SK-N-SH (cell line): ENCODE results near the gene PNMA6E. TPM values are rescaled to one million over a fixed set of nuclear protein-coding genes. Genes with fewer than 3 reads are reported as not detected.

Experiments
- CTCF ChIA-PET: fragments of 300-600, 350-600 bp; formaldehyde crosslinking; extraction: SDS; loops from one replicate; lab custom pipeline; 2021; lab: Yijun Ruan, JAX
- POLR2A ChIA-PET: fragments of 350-600 bp; sonication (Branson Sonifier 250); formaldehyde crosslinking; extraction: SDS; loops from one replicate; lab custom pipeline; 2020; ENCODE audit warnings: antibody characterized with exemption, inconsistent platforms; lab: Yijun Ruan, JAX
- DNase-seq: peaks from one replicate; pipeline ENCODE4 v3.0.0; 2012
- H2AFZ ChIP-seq: fragments of 200-600 bp; sonication (generic); 2 replicates; pipeline ENCODE4 v1.8.1; 2016; ENCODE audit warnings: antibody characterized with exemption, mild to moderate bottlenecking, low read depth
- H3F3A ChIP-seq: fragments of 200-600 bp; sonication (generic); replicated peaks from 2 replicates; pipeline ENCODE3; 2016; ENCODE audit warnings: antibody characterized with exemption, mild to moderate bottlenecking; ENCODE audit not compliant: insufficient read depth
- H3K27ac ChIP-seq, 2 experiments: fragments of 200-500 bp in 1 of 2; fragments of 200-600 bp in 1 of 2; sonication (Bioruptor generic) in 1 of 2; sonication (generic), shearing (Covaris generic) in 1 of 2; 2 replicates each; pipeline versions ENCODE4 v1.5.1 to v1.6.1; 2014 to 2016; ENCODE audit warnings: low read depth in 2 of 2, inconsistent platforms in 1 of 2, low read length in 1 of 2, mild to moderate bottlenecking in 1 of 2, mixed read lengths in 1 of 2
- H3K27me3 ChIP-seq: fragments of 200-600 bp; sonication (generic), shearing (Covaris generic); 2 replicates; pipeline ENCODE4 v1.6.1; 2016; ENCODE audit warnings: mixed run types; ENCODE audit not compliant: insufficient read depth
- H3K36me3 ChIP-seq, 2 experiments: fragments of 200-500 bp in 1 of 2; fragments of 200-600 bp in 1 of 2; sonication (Bioruptor generic) in 1 of 2; sonication (generic) in 1 of 2; replicated peaks in 1 of 2; 2 replicates each; pipeline versions ENCODE3 to v1.5.1; 2014 to 2016; ENCODE audit warnings: low read length in 1 of 2, mild to moderate bottlenecking in 1 of 2; ENCODE audit not compliant: insufficient read depth in 2 of 2, control insufficient read depth in 1 of 2
- H3K4me1 ChIP-seq, 2 experiments: fragments of 200-500 bp in 1 of 2; fragments of 200-600 bp in 1 of 2; sonication (Bioruptor generic) in 1 of 2; sonication (generic), shearing (Covaris generic) in 1 of 2; 2 replicates each; pipeline versions ENCODE4 v1.5.1 to v1.6.1; 2014 to 2016; ENCODE audit warnings: low read depth in 1 of 2, low read length in 1 of 2, mixed run types in 1 of 2; ENCODE audit not compliant: insufficient read depth in 2 of 2, control insufficient read depth in 1 of 2
- H3K4me2 ChIP-seq: fragments of 200-600 bp; sonication (generic), shearing (Covaris generic); 2 replicates; pipeline ENCODE4 v1.6.1; 2017; ENCODE audit warnings: mixed run types
- H3K4me3 ChIP-seq, 2 experiments: fragments of 200-500 bp in 1 of 2; fragments of 200-600 bp in 1 of 2; sonication (Bioruptor generic) in 1 of 2; sonication (generic), shearing (Covaris generic) in 1 of 2; 2 replicates each; pipeline versions ENCODE4 v1.5.1 to v1.8.1; 2014 to 2016; ENCODE audit warnings: low read depth in 2 of 2, inconsistent platforms in 1 of 2, low read length in 1 of 2, mild to moderate bottlenecking in 1 of 2, mixed read lengths in 1 of 2, moderate library complexity in 1 of 2
- H3K79me2 ChIP-seq: fragments of 200-600 bp; sonication (generic); 2 replicates; pipeline ENCODE4 v1.8.1; 2017; ENCODE audit warnings: mild to moderate bottlenecking; ENCODE audit not compliant: insufficient read depth
- H3K9ac ChIP-seq: fragments of 200-600 bp; sonication (generic); 2 replicates; pipeline ENCODE4 v1.6.1; 2017; ENCODE audit warnings: mixed run types
- H3K9me2 ChIP-seq: fragments of 200-600 bp; sonication (generic); 2 replicates; pipeline ENCODE4 v1.6.1; 2017; ENCODE audit warnings: mixed run types
- H3K9me3 ChIP-seq: fragments of 200-600 bp; sonication (generic); 2 replicates; pipeline ENCODE4 v1.6.1; 2017; ENCODE audit warnings: mixed run types, mild to moderate bottlenecking, moderate library complexity
- H4K20me1 ChIP-seq: fragments of 200-600 bp; sonication (generic); 2 replicates; pipeline ENCODE4 v1.6.1; 2017; ENCODE audit warnings: mild to moderate bottlenecking, mixed run types; ENCODE audit not compliant: insufficient read depth
- CHD2 ChIP-seq: fragments of 150-350 bp; IDR thresholded peaks from 2 replicates; pipeline ENCODE4 v1.6.1; 2018; ENCODE audit warnings: low read length; ENCODE audit not compliant: partially characterized antibody
- EP300 ChIP-seq, 2 experiments: IDR thresholded peaks; 2 replicates each; pipeline versions ENCODE4 v1.4.0 to v1.6.1; 2012; ENCODE audit warnings: borderline replicate concordance in 1 of 2, low read depth in 1 of 2, low read length in 1 of 2
- FOSL2 ChIP-seq: IDR thresholded peaks from 2 replicates; pipeline ENCODE4 v1.4.0; 2012; ENCODE audit warnings: low read depth, mild to moderate bottlenecking, moderate library complexity, borderline replicate concordance
- FOXM1 ChIP-seq: IDR thresholded peaks from 2 replicates; pipeline ENCODE4 v1.4.0; 2012; ENCODE audit warnings: low read depth, mild to moderate bottlenecking
- GABPA ChIP-seq: IDR thresholded peaks from 2 replicates; pipeline ENCODE4 v1.4.0; 2012; ENCODE audit warnings: low read depth, mild to moderate bottlenecking
- GATA2 ChIP-seq: sonication (generic); formaldehyde crosslinking; IDR thresholded peaks from 2 replicates; pipeline ENCODE4 v1.5.0; 2020; ENCODE audit warnings: mild to moderate bottlenecking, missing genetic modification reagents
- JUND ChIP-seq: IDR thresholded peaks from 2 replicates; pipeline ENCODE4 v1.4.0; 2012
- MEF2A ChIP-seq: IDR thresholded peaks from 2 replicates; pipeline ENCODE4 v1.4.0; 2012; ENCODE audit warnings: low read depth, borderline replicate concordance
- NRF1 ChIP-seq: IDR thresholded peaks from 2 replicates; pipeline ENCODE4 v1.6.1; 2012; ENCODE audit warnings: low read depth, mild to moderate bottlenecking, low read length
- PBX3 ChIP-seq: IDR thresholded peaks from 2 replicates; pipeline ENCODE4; 2012
- POLR2AphosphoS5 ChIP-seq: IDR thresholded peaks from 2 replicates; pipeline ENCODE4 v1.6.1; 2012; ENCODE audit warnings: low read depth, low read length
- RCOR1 ChIP-seq: fragments of 150-350 bp; IDR thresholded peaks from 2 replicates; pipeline ENCODE4 v1.6.1; 2017; ENCODE audit warnings: antibody characterized with exemption, low read length
- RFX5 ChIP-seq: IDR thresholded peaks from 2 replicates; pipeline ENCODE4 v1.6.1; 2012; ENCODE audit warnings: mild to moderate bottlenecking, improper control_type of control experiment, low read length
- SIN3A ChIP-seq: IDR thresholded peaks from 2 replicates; pipeline ENCODE4 v1.6.1; 2012; ENCODE audit warnings: low read depth, mild to moderate bottlenecking, low read length, moderate library complexity, borderline replicate concordance
- TEAD4 ChIP-seq: IDR thresholded peaks from 2 replicates; pipeline ENCODE4 v1.4.0; 2012; ENCODE audit warnings: mild to moderate bottlenecking, borderline replicate concordance; ENCODE audit not compliant: insufficient read depth
- USF1 ChIP-seq: IDR thresholded peaks from 2 replicates; pipeline ENCODE4 v1.4.0; 2012; ENCODE audit warnings: low read depth, borderline replicate concordance
- YY1 ChIP-seq: IDR thresholded peaks from 2 replicates; pipeline ENCODE4 v1.4.0; 2012; ENCODE audit warnings: low read depth, mild to moderate bottlenecking
- WGBS: methylation state at CpG from one replicate; pipeline ENCODE4 v1.1.6; 2017; ENCODE audit warnings: low lambda C conversion rate; 5-methylcytosine and 5-hydroxymethylcytosine counted together
- polyA plus RNA-seq, 3 experiments: library from polyadenylated mRNA; depleted of rRNA; stranded (reverse); fragments of >200 nt; gene quantifications; 2 replicates each; pipeline ENCODE4 v1.2.3, GENCODE V29; 2012
- TF ChIP-seq, protein P1 (sequence below): fragments of 150-350 bp; IDR thresholded peaks from 2 replicates; pipeline ENCODE4 v1.6.1; 2016; ENCODE audit warnings: mild to moderate bottlenecking, low read depth, low read length
- TF ChIP-seq, protein P2 (sequence below): IDR thresholded peaks from 2 replicates; pipeline ENCODE4 v1.6.1; 2012; ENCODE audit warnings: mild to moderate bottlenecking, low read depth, low read length, moderate library complexity

Gene PNMA6E
- polyA plus RNA-seq, 1 of the 3 experiments (the other 2 are of a cell fraction), result not detected

- Histone ChIP-seq H3K4me2 (no peak overlapping the region), H3K27me3 (peaks cover 23% of the 10 kb centered on the region; the same call in 1 of the 2 replicates), H3K4me3 (no peak overlapping the region), H2AFZ (no peak overlapping the region), H3K9me3 (no peaks in the 10 kb centered on the region), H3K79me2 (no peaks in the 10 kb centered on the region), H3K4me1 (no peaks in the 10 kb centered on the region), H3F3A (peaks cover 4% of the 10 kb centered on the region), H3K36me3 (no peaks in the 10 kb centered on the region), H3K9ac (no peak overlapping the region), H3K9me2 (no peaks in the 10 kb centered on the region), H3K27ac (no peak overlapping the region), H4K20me1 (no peaks in the 10 kb centered on the region)
- 41% methylated on average over 7 of the region's 14 CpGs for WGBS
- ChIA-PET CTCF (interaction anchor here (1.3 kb wide), 1 partner anchor 12 kb away, joined by 3 read pairs; no protein-coding TSS in a partner anchor), POLR2A (no interaction called here)
- no peak for DNase-seq
- TF ChIP-seq EP300 (IDR thresholded peaks at IDR 0.05; ENCODE audit: borderline replicate concordance in 1 of 2, low read depth in 1 of 2, low read length in 1 of 2), result no peak
- TF ChIP-seq CHD2, result no peak
- TF ChIP-seq NRF1, result no peak
- TF ChIP-seq, all 33 proteins: peak for 0
Measured at GRCh38 chrX:153388722-153389459, 12.3 kb downstream of the PNMA6E start.

GRCh38 chrX:153387987-153388721 is 13.0 kb downstream of the PNMA6E start:
- no peak overlapping the region for H3K4me3 ChIP-seq
- no peak overlapping the region for H3K27ac ChIP-seq
- H3K79me2 ChIP-seq, result no peaks in the 10 kb centered on the region
- 42% methylated on average over 7 of the region's 10 CpGs for WGBS
- H3F3A ChIP-seq, result peaks cover 4% of the 10 kb centered on the region
- no peak overlapping the region for H3K4me2 ChIP-seq
- no peaks in the 10 kb centered on the region for H3K9me2 ChIP-seq
- H3K9me3 ChIP-seq, result no peaks in the 10 kb centered on the region
- DNase-seq, result no peak
- no peaks in the 10 kb centered on the region for H4K20me1 ChIP-seq
- peaks cover 23% of the 10 kb centered on the region; the same call in 1 of the 2 replicates for H3K27me3 ChIP-seq
- ChIA-PET POLR2A (no interaction called here), CTCF (interaction anchor here (1.3 to 1.4 kb wide), 2 partner anchors 12 to 447 kb away, joined by 3 read pairs; no protein-coding TSS in a partner anchor)
- no peaks in the 10 kb centered on the region for H3K4me1 ChIP-seq
- H2AFZ ChIP-seq, result no peak overlapping the region
- no peak overlapping the region for H3K9ac ChIP-seq
- no peaks in the 10 kb centered on the region for H3K36me3 ChIP-seq
- TF ChIP-seq NRF1 (no peak), USF1 (no peak), JUND (no peak), EP300 (IDR thresholded peaks at IDR 0.05; ENCODE audit: borderline replicate concordance in 1 of 2, low read depth in 1 of 2, low read length in 1 of 2) (no peak), GABPA (no peak), CHD2 (no peak), GATA2 (no peak), TEAD4 (no peak), SIN3A (no peak), RCOR1 (no peak), PBX3 (no peak), RFX5 (no peak), YY1 (no peak), MEF2A (no peak), POLR2AphosphoS5 (no peak), FOXM1 (no peak), FOSL2 (no peak)
- TF ChIP-seq, protein P1, sequence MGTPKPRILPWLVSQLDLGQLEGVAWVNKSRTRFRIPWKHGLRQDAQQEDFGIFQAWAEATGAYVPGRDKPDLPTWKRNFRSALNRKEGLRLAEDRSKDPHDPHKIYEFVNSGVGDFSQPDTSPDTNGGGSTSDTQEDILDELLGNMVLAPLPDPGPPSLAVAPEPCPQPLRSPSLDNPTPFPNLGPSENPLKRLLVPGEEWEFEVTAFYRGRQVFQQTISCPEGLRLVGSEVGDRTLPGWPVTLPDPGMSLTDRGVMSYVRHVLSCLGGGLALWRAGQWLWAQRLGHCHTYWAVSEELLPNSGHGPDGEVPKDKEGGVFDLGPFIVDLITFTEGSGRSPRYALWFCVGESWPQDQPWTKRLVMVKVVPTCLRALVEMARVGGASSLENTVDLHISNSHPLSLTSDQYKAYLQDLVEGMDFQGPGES, result no peak
- TF ChIP-seq, protein P2, sequence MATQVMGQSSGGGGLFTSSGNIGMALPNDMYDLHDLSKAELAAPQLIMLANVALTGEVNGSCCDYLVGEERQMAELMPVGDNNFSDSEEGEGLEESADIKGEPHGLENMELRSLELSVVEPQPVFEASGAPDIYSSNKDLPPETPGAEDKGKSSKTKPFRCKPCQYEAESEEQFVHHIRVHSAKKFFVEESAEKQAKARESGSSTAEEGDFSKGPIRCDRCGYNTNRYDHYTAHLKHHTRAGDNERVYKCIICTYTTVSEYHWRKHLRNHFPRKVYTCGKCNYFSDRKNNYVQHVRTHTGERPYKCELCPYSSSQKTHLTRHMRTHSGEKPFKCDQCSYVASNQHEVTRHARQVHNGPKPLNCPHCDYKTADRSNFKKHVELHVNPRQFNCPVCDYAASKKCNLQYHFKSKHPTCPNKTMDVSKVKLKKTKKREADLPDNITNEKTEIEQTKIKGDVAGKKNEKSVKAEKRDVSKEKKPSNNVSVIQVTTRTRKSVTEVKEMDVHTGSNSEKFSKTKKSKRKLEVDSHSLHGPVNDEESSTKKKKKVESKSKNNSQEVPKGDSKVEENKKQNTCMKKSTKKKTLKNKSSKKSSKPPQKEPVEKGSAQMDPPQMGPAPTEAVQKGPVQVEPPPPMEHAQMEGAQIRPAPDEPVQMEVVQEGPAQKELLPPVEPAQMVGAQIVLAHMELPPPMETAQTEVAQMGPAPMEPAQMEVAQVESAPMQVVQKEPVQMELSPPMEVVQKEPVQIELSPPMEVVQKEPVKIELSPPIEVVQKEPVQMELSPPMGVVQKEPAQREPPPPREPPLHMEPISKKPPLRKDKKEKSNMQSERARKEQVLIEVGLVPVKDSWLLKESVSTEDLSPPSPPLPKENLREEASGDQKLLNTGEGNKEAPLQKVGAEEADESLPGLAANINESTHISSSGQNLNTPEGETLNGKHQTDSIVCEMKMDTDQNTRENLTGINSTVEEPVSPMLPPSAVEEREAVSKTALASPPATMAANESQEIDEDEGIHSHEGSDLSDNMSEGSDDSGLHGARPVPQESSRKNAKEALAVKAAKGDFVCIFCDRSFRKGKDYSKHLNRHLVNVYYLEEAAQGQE, result no peak
